ENCODE measurements around the gene MRPL43. TPM values are rescaled to one million over a fixed set of nuclear protein-coding genes. Genes with fewer than 3 reads are reported as not detected.

MRPL43 gene
- total RNA-seq, 1 experiment from 2014 or later: 91.3 TPM

DNA sequence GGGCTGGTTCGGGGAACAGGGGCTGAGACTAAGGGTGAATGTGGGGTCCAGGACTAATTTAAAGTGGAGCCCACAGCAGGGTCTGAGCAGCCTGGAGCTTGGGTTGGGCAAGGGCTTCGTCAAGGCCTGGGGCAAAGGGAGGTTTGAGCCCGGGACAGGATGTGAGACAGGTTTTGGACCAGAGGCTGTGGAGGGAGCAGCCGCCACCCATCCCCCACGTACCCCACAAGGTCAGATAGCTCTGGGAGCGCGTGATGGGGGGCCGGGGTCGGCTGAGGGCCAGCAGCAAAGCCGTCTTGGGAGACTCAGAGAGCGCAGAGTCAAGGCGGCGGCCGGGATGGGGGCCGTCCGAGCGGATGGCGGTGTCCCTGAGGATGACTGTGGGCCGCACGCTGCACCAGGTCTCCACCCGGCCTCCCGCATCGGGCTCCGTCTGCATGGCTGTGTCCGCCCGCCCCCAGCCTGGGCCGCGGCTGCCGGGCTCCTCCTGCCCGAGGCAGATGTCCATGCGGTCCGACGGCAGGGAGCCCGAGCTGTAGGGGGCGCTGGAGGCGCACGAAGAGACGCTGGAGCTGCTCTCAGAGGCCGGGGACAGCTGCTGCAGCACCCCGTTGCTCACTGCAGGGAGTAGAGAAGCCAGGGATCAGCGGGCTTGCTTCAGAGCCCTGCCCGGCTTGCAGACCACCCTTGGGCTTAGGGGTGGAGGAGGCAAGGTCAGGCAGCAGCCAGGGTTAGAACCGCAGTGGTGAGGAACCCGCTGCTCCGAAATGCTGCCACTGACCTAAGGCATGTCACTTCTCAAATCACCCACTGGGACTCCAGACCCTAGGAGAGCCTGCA lies 31.5 kb upstream of the MRPL43 start (continued):
- TF ChIP-seq, protein P1, sequence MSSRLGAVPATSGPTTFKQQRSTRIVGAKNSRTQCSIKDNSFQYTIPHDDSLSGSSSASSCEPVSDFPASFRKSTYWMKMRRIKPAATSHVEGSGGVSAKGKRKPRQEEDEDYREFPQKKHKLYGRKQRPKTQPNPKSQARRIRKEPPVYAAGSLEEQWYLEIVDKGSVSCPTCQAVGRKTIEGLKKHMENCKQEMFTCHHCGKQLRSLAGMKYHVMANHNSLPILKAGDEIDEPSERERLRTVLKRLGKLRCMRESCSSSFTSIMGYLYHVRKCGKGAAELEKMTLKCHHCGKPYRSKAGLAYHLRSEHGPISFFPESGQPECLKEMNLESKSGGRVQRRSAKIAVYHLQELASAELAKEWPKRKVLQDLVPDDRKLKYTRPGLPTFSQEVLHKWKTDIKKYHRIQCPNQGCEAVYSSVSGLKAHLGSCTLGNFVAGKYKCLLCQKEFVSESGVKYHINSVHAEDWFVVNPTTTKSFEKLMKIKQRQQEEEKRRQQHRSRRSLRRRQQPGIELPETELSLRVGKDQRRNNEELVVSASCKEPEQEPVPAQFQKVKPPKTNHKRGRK (CRISPR knock-in tag; IDR thresholded peaks at IDR 0.05; ENCODE audit: borderline replicate concordance): no peak
- TF ChIP-seq, protein P2, sequence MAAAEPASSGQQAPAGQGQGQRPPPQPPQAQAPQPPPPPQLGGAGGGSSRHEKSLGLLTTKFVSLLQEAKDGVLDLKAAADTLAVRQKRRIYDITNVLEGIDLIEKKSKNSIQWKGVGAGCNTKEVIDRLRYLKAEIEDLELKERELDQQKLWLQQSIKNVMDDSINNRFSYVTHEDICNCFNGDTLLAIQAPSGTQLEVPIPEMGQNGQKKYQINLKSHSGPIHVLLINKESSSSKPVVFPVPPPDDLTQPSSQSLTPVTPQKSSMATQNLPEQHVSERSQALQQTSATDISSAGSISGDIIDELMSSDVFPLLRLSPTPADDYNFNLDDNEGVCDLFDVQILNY (CRISPR knock-in tag; IDR thresholded peaks at IDR 0.05): 0 out of 2 replicates have a peak, but pooled peaks have one; percentile 59
- TF ChIP-seq, protein P3, sequence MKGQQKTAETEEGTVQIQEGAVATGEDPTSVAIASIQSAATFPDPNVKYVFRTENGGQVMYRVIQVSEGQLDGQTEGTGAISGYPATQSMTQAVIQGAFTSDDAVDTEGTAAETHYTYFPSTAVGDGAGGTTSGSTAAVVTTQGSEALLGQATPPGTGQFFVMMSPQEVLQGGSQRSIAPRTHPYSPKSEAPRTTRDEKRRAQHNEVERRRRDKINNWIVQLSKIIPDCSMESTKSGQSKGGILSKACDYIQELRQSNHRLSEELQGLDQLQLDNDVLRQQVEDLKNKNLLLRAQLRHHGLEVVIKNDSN (CRISPR knock-in tag; IDR thresholded peaks at IDR 0.05): no peak
- TF ChIP-seq, protein P4, sequence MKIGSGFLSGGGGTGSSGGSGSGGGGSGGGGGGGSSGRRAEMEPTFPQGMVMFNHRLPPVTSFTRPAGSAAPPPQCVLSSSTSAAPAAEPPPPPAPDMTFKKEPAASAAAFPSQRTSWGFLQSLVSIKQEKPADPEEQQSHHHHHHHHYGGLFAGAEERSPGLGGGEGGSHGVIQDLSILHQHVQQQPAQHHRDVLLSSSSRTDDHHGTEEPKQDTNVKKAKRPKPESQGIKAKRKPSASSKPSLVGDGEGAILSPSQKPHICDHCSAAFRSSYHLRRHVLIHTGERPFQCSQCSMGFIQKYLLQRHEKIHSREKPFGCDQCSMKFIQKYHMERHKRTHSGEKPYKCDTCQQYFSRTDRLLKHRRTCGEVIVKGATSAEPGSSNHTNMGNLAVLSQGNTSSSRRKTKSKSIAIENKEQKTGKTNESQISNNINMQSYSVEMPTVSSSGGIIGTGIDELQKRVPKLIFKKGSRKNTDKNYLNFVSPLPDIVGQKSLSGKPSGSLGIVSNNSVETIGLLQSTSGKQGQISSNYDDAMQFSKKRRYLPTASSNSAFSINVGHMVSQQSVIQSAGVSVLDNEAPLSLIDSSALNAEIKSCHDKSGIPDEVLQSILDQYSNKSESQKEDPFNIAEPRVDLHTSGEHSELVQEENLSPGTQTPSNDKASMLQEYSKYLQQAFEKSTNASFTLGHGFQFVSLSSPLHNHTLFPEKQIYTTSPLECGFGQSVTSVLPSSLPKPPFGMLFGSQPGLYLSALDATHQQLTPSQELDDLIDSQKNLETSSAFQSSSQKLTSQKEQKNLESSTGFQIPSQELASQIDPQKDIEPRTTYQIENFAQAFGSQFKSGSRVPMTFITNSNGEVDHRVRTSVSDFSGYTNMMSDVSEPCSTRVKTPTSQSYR (CRISPR knock-in tag; IDR thresholded peaks at IDR 0.05): 0 out of 2 replicates have a peak, but pooled peaks have one; percentile 48
- TF ChIP-seq, protein P5, sequence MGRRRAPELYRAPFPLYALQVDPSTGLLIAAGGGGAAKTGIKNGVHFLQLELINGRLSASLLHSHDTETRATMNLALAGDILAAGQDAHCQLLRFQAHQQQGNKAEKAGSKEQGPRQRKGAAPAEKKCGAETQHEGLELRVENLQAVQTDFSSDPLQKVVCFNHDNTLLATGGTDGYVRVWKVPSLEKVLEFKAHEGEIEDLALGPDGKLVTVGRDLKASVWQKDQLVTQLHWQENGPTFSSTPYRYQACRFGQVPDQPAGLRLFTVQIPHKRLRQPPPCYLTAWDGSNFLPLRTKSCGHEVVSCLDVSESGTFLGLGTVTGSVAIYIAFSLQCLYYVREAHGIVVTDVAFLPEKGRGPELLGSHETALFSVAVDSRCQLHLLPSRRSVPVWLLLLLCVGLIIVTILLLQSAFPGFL (CRISPR knock-in tag; IDR thresholded peaks at IDR 0.05; ENCODE audit: borderline replicate concordance): no peak
- TF ChIP-seq, protein P6, sequence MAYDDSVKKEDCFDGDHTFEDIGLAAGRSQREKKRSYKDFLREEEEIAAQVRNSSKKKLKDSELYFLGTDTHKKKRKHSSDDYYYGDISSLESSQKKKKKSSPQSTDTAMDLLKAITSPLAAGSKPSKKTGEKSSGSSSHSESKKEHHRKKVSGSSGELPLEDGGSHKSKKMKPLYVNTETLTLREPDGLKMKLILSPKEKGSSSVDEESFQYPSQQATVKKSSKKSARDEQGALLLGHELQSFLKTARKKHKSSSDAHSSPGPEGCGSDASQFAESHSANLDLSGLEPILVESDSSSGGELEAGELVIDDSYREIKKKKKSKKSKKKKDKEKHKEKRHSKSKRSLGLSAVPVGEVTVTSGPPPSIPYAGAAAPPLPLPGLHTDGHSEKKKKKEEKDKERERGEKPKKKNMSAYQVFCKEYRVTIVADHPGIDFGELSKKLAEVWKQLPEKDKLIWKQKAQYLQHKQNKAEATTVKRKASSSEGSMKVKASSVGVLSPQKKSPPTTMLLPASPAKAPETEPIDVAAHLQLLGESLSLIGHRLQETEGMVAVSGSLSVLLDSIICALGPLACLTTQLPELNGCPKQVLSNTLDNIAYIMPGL (CRISPR knock-in tag; IDR thresholded peaks at IDR 0.05): peak; percentile 96
- TF ChIP-seq, protein P7, sequence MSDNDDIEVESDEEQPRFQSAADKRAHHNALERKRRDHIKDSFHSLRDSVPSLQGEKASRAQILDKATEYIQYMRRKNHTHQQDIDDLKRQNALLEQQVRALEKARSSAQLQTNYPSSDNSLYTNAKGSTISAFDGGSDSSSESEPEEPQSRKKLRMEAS (CRISPR knock-in tag; IDR thresholded peaks at IDR 0.05): peak; percentile 91
- TF ChIP-seq MYBL2 (CRISPR knock-in tag; IDR thresholded peaks at IDR 0.05): 0 out of 2 replicates have a peak, but pooled peaks have one; percentile 43
- TF ChIP-seq ZNF416 (CRISPR knock-in tag; IDR thresholded peaks at IDR 0.05): no peak
- TF ChIP-seq SP1 (CRISPR knock-in tag; conservative IDR thresholded peaks at IDR 0.05): 0 out of 2 replicates have a peak, but pooled peaks have one; percentile 42
- peak; percentile 93 for TF ChIP-seq ZNF423 (CRISPR knock-in tag; IDR thresholded peaks at IDR 0.05)
- TF ChIP-seq, protein P8, sequence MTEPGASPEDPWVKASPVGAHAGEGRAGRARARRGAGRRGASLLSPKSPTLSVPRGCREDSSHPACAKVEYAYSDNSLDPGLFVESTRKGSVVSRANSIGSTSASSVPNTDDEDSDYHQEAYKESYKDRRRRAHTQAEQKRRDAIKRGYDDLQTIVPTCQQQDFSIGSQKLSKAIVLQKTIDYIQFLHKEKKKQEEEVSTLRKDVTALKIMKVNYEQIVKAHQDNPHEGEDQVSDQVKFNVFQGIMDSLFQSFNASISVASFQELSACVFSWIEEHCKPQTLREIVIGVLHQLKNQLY (CRISPR knock-in tag; IDR thresholded peaks at IDR 0.05): no peak
- no peak for TF ChIP-seq ELF4 (CRISPR knock-in tag; IDR thresholded peaks at IDR 0.05; ENCODE audit: low read depth)
- peak; percentile 91 for TF ChIP-seq ETV6 (CRISPR knock-in tag; IDR thresholded peaks at IDR 0.05)
- no peak for TF ChIP-seq ESRRA (CRISPR knock-in tag; IDR thresholded peaks at IDR 0.05; ENCODE audit: borderline replicate concordance)
- TF ChIP-seq, protein P9, sequence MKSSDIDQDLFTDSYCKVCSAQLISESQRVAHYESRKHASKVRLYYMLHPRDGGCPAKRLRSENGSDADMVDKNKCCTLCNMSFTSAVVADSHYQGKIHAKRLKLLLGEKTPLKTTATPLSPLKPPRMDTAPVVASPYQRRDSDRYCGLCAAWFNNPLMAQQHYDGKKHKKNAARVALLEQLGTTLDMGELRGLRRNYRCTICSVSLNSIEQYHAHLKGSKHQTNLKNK (CRISPR knock-in tag; IDR thresholded peaks at IDR 0.05): no peak
- no peak for TF ChIP-seq GRHL2 (CRISPR knock-in tag; IDR thresholded peaks at IDR 0.05; ENCODE audit: insufficient replicate concordance, severe bottlenecking)
- no peak for TF ChIP-seq KAT7 (CRISPR knock-in tag; IDR thresholded peaks at IDR 0.05; ENCODE audit: borderline replicate concordance)
- TF ChIP-seq, protein P10, sequence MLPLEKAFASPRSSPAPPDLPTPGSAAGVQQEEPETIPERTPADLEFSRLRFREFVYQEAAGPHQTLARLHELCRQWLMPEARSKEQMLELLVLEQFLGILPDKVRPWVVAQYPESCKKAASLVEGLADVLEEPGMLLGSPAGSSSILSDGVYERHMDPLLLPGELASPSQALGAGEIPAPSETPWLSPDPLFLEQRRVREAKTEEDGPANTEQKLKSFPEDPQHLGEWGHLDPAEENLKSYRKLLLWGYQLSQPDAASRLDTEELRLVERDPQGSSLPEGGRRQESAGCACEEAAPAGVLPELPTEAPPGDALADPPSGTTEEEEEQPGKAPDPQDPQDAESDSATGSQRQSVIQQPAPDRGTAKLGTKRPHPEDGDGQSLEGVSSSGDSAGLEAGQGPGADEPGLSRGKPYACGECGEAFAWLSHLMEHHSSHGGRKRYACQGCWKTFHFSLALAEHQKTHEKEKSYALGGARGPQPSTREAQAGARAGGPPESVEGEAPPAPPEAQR (CRISPR knock-in tag; IDR thresholded peaks at IDR 0.05): no peak
- TF ChIP-seq, protein P11, sequence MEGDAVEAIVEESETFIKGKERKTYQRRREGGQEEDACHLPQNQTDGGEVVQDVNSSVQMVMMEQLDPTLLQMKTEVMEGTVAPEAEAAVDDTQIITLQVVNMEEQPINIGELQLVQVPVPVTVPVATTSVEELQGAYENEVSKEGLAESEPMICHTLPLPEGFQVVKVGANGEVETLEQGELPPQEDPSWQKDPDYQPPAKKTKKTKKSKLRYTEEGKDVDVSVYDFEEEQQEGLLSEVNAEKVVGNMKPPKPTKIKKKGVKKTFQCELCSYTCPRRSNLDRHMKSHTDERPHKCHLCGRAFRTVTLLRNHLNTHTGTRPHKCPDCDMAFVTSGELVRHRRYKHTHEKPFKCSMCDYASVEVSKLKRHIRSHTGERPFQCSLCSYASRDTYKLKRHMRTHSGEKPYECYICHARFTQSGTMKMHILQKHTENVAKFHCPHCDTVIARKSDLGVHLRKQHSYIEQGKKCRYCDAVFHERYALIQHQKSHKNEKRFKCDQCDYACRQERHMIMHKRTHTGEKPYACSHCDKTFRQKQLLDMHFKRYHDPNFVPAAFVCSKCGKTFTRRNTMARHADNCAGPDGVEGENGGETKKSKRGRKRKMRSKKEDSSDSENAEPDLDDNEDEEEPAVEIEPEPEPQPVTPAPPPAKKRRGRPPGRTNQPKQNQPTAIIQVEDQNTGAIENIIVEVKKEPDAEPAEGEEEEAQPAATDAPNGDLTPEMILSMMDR (IDR thresholded peaks at IDR 0.05): peak; percentile 70
